Endodermal cell (in vitro differentiated cells): ENCODE data around the gene FAN1. TPM values are rescaled to one million over a fixed set of nuclear protein-coding genes. Genes with fewer than 3 reads are reported as not detected.
"Not testable (repeated sequence)": the region's sequence is repeated elsewhere in the genome, so short reads cannot be mapped to it uniquely, and the experiment has no call there.

Experiments
- DNase-seq: peaks from one replicate; pipeline ENCODE4 v3.0.0-alpha.2; 2017
- H3K27ac ChIP-seq: 2 replicates; pipeline ENCODE4 v1.5.1; 2013; ENCODE audit warnings: mild to moderate bottlenecking, low read depth, low read length, moderate library complexity
- H3K27me3 ChIP-seq: 2 replicates; pipeline ENCODE4 v1.6.1; 2013; ENCODE audit warnings: mild to moderate bottlenecking, low read length, moderate library complexity; ENCODE audit not compliant: insufficient read depth, control insufficient read depth, poor library complexity, severe bottlenecking
- H3K36me3 ChIP-seq: 2 replicates; pipeline ENCODE4 v1.7.0; 2013; ENCODE audit warnings: mild to moderate bottlenecking, low read length, moderate library complexity; ENCODE audit not compliant: control insufficient read depth, insufficient read depth
- H3K4me1 ChIP-seq: one replicate; pipeline ENCODE4 v1.7.0; 2013; ENCODE audit warnings: low read length; ENCODE audit not compliant: control insufficient read depth, insufficient read depth
- H3K4me3 ChIP-seq: 2 replicates; pipeline ENCODE4 v1.5.1; 2013; ENCODE audit warnings: mild to moderate bottlenecking, low read length, moderate library complexity
- H3K9ac ChIP-seq: 2 replicates; pipeline ENCODE4 v1.6.1; 2013; ENCODE audit warnings: mild to moderate bottlenecking, low read length, moderate library complexity; ENCODE audit not compliant: poor library complexity, severe bottlenecking; ENCODE audit errors: extremely low read depth
- H3K9me3 ChIP-seq: 2 replicates; pipeline ENCODE4 v1.6.1; 2013; ENCODE audit warnings: mild to moderate bottlenecking, low read length, moderate library complexity; ENCODE audit not compliant: control insufficient read depth
- H3K27ac Mint-ChIP-seq: 2 replicates; pipeline ENCODE4 v1.8.0; 2020; ENCODE audit warnings: mixed read lengths
- H3K27me3 Mint-ChIP-seq: 2 replicates; pipeline ENCODE4 v1.8.0; 2021; ENCODE audit warnings: mild to moderate bottlenecking, mixed read lengths; ENCODE audit not compliant: insufficient read depth
- H3K36me3 Mint-ChIP-seq: 2 replicates; pipeline ENCODE4 v1.8.0; 2020; ENCODE audit warnings: low read depth, mixed read lengths
- H3K4me1 Mint-ChIP-seq: 2 replicates; pipeline ENCODE4 v1.8.0; 2020; ENCODE audit warnings: mixed read lengths
- H3K4me3 Mint-ChIP-seq: 2 replicates; pipeline ENCODE4 v1.8.0; 2020; ENCODE audit warnings: mild to moderate bottlenecking, moderate library complexity, mixed read lengths
- H3K9me3 Mint-ChIP-seq: 2 replicates; pipeline ENCODE4 v1.8.0; 2020; ENCODE audit warnings: mild to moderate bottlenecking, mixed read lengths
- CTCF ChIP-seq: fragments of 200-600 bp; sonication (generic); conservative IDR thresholded peaks from 2 replicates; pipeline ENCODE4 v1.5.0; 2021; ENCODE audit warnings: antibody characterized with exemption, mild to moderate bottlenecking
- WGBS, 2 experiments: methylation state at CpG; one replicate each; pipeline versions ENCODE4 v1.1.5 to v1.1.7; 2013; ENCODE audit warnings: missing lambda C conversion rate in 2 of 2, mixed read lengths in 1 of 2; ENCODE audit not compliant: insufficient coverage in 1 of 2, insufficient read length in 1 of 2; 5-methylcytosine and 5-hydroxymethylcytosine counted together
- total RNA-seq, 2 donors: library from RNA; stranded (reverse); fragmentation: NEBNext Ultra II Directional in 1 of 2; extraction: Animal tissue kit (Norgen Biotek cat#: 25700) in 1 of 2; gene quantifications; 2 replicates in 1 of 2; 3 replicates in 1 of 2; pipeline ENCODE4 v1.2.1, GENCODE V29; 2021

Gene FAN1
- total RNA-seq, 2 donors from 2014 or later = 20.0 to 25.9 TPM

GRCh38 chr15:30878515-30878914 lies 25.2 kb upstream of the FAN1 start:
- Mint-ChIP-seq H3K36me3 (no peaks in the 10 kb centered on the region), H3K4me1 (no peaks in the 10 kb centered on the region), H3K27me3 (no peaks in the 10 kb centered on the region), H3K9me3 (peaks cover 2% of the 10 kb centered on the region), H3K4me3 (no peak overlapping the region), H3K27ac (no peak overlapping the region)
- no peaks in the 10 kb centered on the region for H3K36me3 ChIP-seq
- H3K27ac ChIP-seq = no peak overlapping the region
- 71% methylated on average over 1 of the region's 1 CpG; no CpG with 5 or more reads in 1 of the 2 experiments for WGBS, 2 experiments
- H3K9me3 ChIP-seq = no peaks in the 10 kb centered on the region
- no peak for TF ChIP-seq CTCF
- no peaks in the 10 kb centered on the region for H3K4me1 ChIP-seq
- no peak overlapping the region for H3K9ac ChIP-seq
- H3K4me3 ChIP-seq = no peak overlapping the region
- DNase-seq = no peak
- H3K27me3 ChIP-seq = no peaks in the 10 kb centered on the region

- no peak overlapping the region for H3K4me3 ChIP-seq
- H3K4me1 Mint-ChIP-seq = no peaks in the 10 kb centered on the region
- H3K4me3 Mint-ChIP-seq = no peak overlapping the region
- H3K9me3 ChIP-seq = no peaks in the 10 kb centered on the region
- DNase-seq = no peak
- no peak overlapping the region for H3K9ac ChIP-seq
- no peak overlapping the region for H3K27ac ChIP-seq
- no peaks in the 10 kb centered on the region for H3K36me3 Mint-ChIP-seq
- H3K36me3 ChIP-seq = no peaks in the 10 kb centered on the region
- peaks cover 2% of the 10 kb centered on the region for H3K9me3 Mint-ChIP-seq
- 90 to 91% methylated on average over 10 to 22 of the region's 22 CpGs for WGBS, 2 experiments
- no peaks in the 10 kb centered on the region for H3K4me1 ChIP-seq
- H3K27me3 ChIP-seq = no peaks in the 10 kb centered on the region
- no peak for TF ChIP-seq CTCF
- no peaks in the 10 kb centered on the region for H3K27me3 Mint-ChIP-seq
- H3K27ac Mint-ChIP-seq = no peak overlapping the region
Measured at GRCh38 chr15:30882849-30883433, 20.8 kb upstream of the FAN1 start.

- H3K9ac ChIP-seq, H3K27ac ChIP-seq, H3K4me1 ChIP-seq, H3K4me3 Mint-ChIP-seq, H3K9me3 ChIP-seq, H3K4me3 ChIP-seq, H3K36me3 ChIP-seq, H3K36me3 Mint-ChIP-seq, H3K27me3 ChIP-seq, DNase-seq, H3K27me3 Mint-ChIP-seq, H3K27ac Mint-ChIP-seq, H3K9me3 Mint-ChIP-seq, H3K4me1 Mint-ChIP-seq: not testable (repeated sequence)
- 92% methylated on average over 15 of the region's 17 CpGs; no CpG with 5 or more reads in 1 of the 2 experiments for WGBS, 2 experiments
Measured at GRCh38 chr15:30883666-30884065, 20.0 kb upstream of the FAN1 start.

GRCh38 chr15:30885814-30886213 lies 17.9 kb upstream of the FAN1 start:
- no peaks in the 10 kb centered on the region for H3K9me3 ChIP-seq

More at GRCh38 chr15:30885814-30886213, 17.9 kb upstream of the FAN1 start:
- H3K9me3 Mint-ChIP-seq = no peaks in the 10 kb centered on the region
- H3K4me1 ChIP-seq = no peaks in the 10 kb centered on the region
- no peak for TF ChIP-seq CTCF
- peak; percentile 88 for DNase-seq
- whole genome bisulfite sequencing, 2 experiments = 59% methylated on average over 1 of the region's 1 CpG; no CpG with 5 or more reads in 1 of the 2 experiments
- no peaks in the 10 kb centered on the region for H3K4me1 Mint-ChIP-seq
- no peak overlapping the region for H3K27ac Mint-ChIP-seq
- no peaks in the 10 kb centered on the region for H3K27me3 Mint-ChIP-seq
- H3K36me3 Mint-ChIP-seq = no peaks in the 10 kb centered on the region
- H3K27ac ChIP-seq = no peak overlapping the region
- H3K4me3 Mint-ChIP-seq = no peak overlapping the region
- no peak overlapping the region for H3K4me3 ChIP-seq
- H3K9ac ChIP-seq = no peak overlapping the region
- no peaks in the 10 kb centered on the region for H3K36me3 ChIP-seq
- no peaks in the 10 kb centered on the region for H3K27me3 ChIP-seq
